CD4-positive, alpha-beta T cell (primary cell): ENCODE measurements around the gene SPOCD1. TPM values are rescaled to one million over a fixed set of nuclear protein-coding genes. Genes with fewer than 3 reads are reported as not detected.

Source experiments
- ATAC-seq: fragments of 200-7000 bp; cut with Tn5 transposase; one replicate; pipeline ENCODE4 v1.10.0; 2022; ENCODE audit warnings: mild to moderate bottlenecking; ENCODE audit not compliant: poor library complexity
- CTCF ChIA-PET: fragments of 350-600 bp; sonication (Branson Sonifier 250); formaldehyde crosslinking; loops from one replicate; lab custom pipeline; 2021; ENCODE audit warnings: antibody characterized with exemption, inconsistent platforms; lab: Charles Lee
- POLR2A ChIA-PET: fragments of 350-600 bp; sonication (Branson Sonifier 250); formaldehyde crosslinking; loops from one replicate; lab custom pipeline; 2021; ENCODE audit warnings: antibody characterized with exemption, inconsistent platforms; lab: Charles Lee
- DNase-seq, 14 experiments: peaks; one replicate each; pipeline ENCODE4 v3.0.0-alpha.2; 2013 to 2020; ENCODE audit warnings: mixed read lengths in 2 of 14
- H3K27ac ChIP-seq, 2 donors: one replicate each; pipeline versions ENCODE4 v1.5.1 to v1.7.0; 2013; ENCODE audit warnings: low read length in 2 of 2, low read depth in 1 of 2, mild to moderate bottlenecking in 1 of 2
- H3K27me3 ChIP-seq, 2 experiments: 1 replicate in 1 of 2; 2 replicates in 1 of 2; pipeline versions ENCODE4 v1.6.1 to v1.7.0; 2013; ENCODE audit warnings: low read length in 2 of 2, control low read depth in 1 of 2, mild to moderate bottlenecking in 1 of 2, moderate library complexity in 1 of 2; ENCODE audit not compliant: insufficient read depth in 2 of 2, control insufficient read depth in 1 of 2
- H3K36me3 ChIP-seq: one replicate; pipeline ENCODE4 v1.6.1; 2013; ENCODE audit warnings: low read length, control low read depth; ENCODE audit not compliant: insufficient read depth
- H3K4me1 ChIP-seq: one replicate; pipeline ENCODE4 v1.6.1; 2013; ENCODE audit warnings: low read length, control low read depth; ENCODE audit not compliant: insufficient read depth
- H3K4me3 ChIP-seq: one replicate; pipeline ENCODE4 v1.5.1; 2013; ENCODE audit warnings: mild to moderate bottlenecking, low read length, moderate library complexity
- H3K9me3 ChIP-seq, 2 experiments: 1 replicate in 1 of 2; 2 replicates in 1 of 2; pipeline versions ENCODE4 v1.6.1 to v1.7.0; 2013; ENCODE audit warnings: low read length in 2 of 2, mild to moderate bottlenecking in 2 of 2, control low read depth in 1 of 2, moderate library complexity in 1 of 2; ENCODE audit not compliant: control insufficient read depth in 1 of 2, insufficient read depth in 1 of 2
- H3K27ac Mint-ChIP-seq: one replicate; pipeline ENCODE4 v1.8.0; 2020; ENCODE audit warnings: mixed read lengths
- H3K27me3 Mint-ChIP-seq: one replicate; pipeline ENCODE4 v1.8.0; 2021; ENCODE audit warnings: mixed read lengths
- H3K36me3 Mint-ChIP-seq: one replicate; pipeline ENCODE4 v1.8.0; 2021; ENCODE audit warnings: low read depth, mixed read lengths
- H3K4me1 Mint-ChIP-seq: one replicate; pipeline ENCODE4 v1.8.0; 2021; ENCODE audit warnings: low read depth, mixed read lengths
- H3K4me3 Mint-ChIP-seq: one replicate; pipeline ENCODE4 v1.8.0; 2020; ENCODE audit warnings: mild to moderate bottlenecking, mixed read lengths
- H3K9me3 Mint-ChIP-seq: one replicate; pipeline ENCODE4 v1.8.0; 2020; ENCODE audit warnings: mixed read lengths
- CTCF ChIP-seq: fragments of 200-600 bp; IDR thresholded peaks from one replicate; pipeline ENCODE4 v1.8.0; 2022; ENCODE audit warnings: antibody characterized with exemption, mild to moderate bottlenecking
- intact Hi-C, 2 experiments: fragments of 100-400 bp; cut with DNase I in 1 of 2; cut with micrococcal nuclease in 1 of 2; formaldehyde crosslinking; loops; one replicate each; pipeline versions ENCODE4 v1.15.1 to v1.9.0; 2023 to 2025; cut with DNase I, micrococcal nuclease
- total RNA-seq, 174 experiments: library from RNA in 2 of 174; stranded (reverse) in 2 of 174; gene quantifications; one replicate each; pipeline ENCODE4 v1.2.3 and lab custom pipeline; 2021 to 2026

The SPOCD1 gene
- total RNA-seq, 2 experiments from 2014 or later, result 0.11 to 0.27 TPM

- H3K4me3 ChIP-seq, result no peak overlapping the region
- peak overlapping the region; percentile 32 for H3K4me3 Mint-ChIP-seq
- H3K36me3 Mint-ChIP-seq, result no peaks in the 10 kb centered on the region
- no peaks in the 10 kb centered on the region for H3K36me3 ChIP-seq
- ATAC-seq (no peak), DNase-seq (no peak)
- no peaks in the 10 kb centered on the region for H3K9me3 Mint-ChIP-seq
- H3K27me3 Mint-ChIP-seq, result peaks cover 20% of the 10 kb centered on the region
- ChIA-PET POLR2A (no interaction called here), CTCF (interaction anchor here (2.6 kb wide), 1 partner anchor 19 kb away, joined by 12 read pairs; no protein-coding TSS in a partner anchor)
- H3K27ac ChIP-seq, result no peak overlapping the region
- no peak for TF ChIP-seq CTCF
- peaks cover 13 to 16% of the 10 kb centered on the region in 2 experiments for H3K27me3 ChIP-seq
- peaks cover 49% of the 10 kb centered on the region for H3K4me1 Mint-ChIP-seq
- H3K4me1 ChIP-seq, result peaks cover 41% of the 10 kb centered on the region
- intact Hi-C loops, result no loop called here
- H3K9me3 ChIP-seq, result no peaks in the 10 kb centered on the region
- peak overlapping the region; percentile 29 for H3K27ac Mint-ChIP-seq
Observed at GRCh38 chr1:31769720-31770390, 46.0 kb downstream of the SPOCD1 start.

- peak overlapping the region; percentile 32 for H3K4me3 Mint-ChIP-seq
- Histone ChIP-seq H3K27me3 (peaks cover 10 to 12% of the 10 kb centered on the region in 2 experiments), H3K36me3 (no peaks in the 10 kb centered on the region), H3K4me1 (peaks cover 47% of the 10 kb centered on the region), H3K4me3 (no peak overlapping the region), H3K9me3 (no peaks in the 10 kb centered on the region), H3K27ac (no peak overlapping the region)
- ChIA-PET CTCF (interaction anchor here (2.6 kb wide), 1 partner anchor 20 kb away, joined by 12 read pairs; no protein-coding TSS in a partner anchor), POLR2A (no interaction called here)
- peaks cover 55% of the 10 kb centered on the region for H3K4me1 Mint-ChIP-seq
- DNase-seq (no peak), ATAC-seq (no peak)
- no peaks in the 10 kb centered on the region for H3K9me3 Mint-ChIP-seq
- TF ChIP-seq CTCF, result no peak
- H3K27me3 Mint-ChIP-seq, result peaks cover 17% of the 10 kb centered on the region
- H3K27ac Mint-ChIP-seq, result no peak overlapping the region
- H3K36me3 Mint-ChIP-seq, result no peaks in the 10 kb centered on the region
- intact Hi-C loops, result no loop called here
Observed at GRCh38 chr1:31768939-31769704, 46.7 kb downstream of the SPOCD1 start.

- Histone ChIP-seq H3K9me3 (no peaks in the 10 kb centered on the region), H3K4me1 (peaks cover 46% of the 10 kb centered on the region), H3K27me3 (peaks cover 4 to 7% of the 10 kb centered on the region in 2 experiments), H3K4me3 (no peak overlapping the region), H3K36me3 (no peaks in the 10 kb centered on the region), H3K27ac (no peak overlapping the region)
- H3K4me3 Mint-ChIP-seq, result no peak overlapping the region
- DNase-seq, result no peak
- H3K36me3 Mint-ChIP-seq, result no peaks in the 10 kb centered on the region
- CTCF ChIA-PET, result interaction anchor here (2.6 kb wide), 1 partner anchor 20 kb away, joined by 12 read pairs; no protein-coding TSS in a partner anchor
- no peaks in the 10 kb centered on the region for H3K9me3 Mint-ChIP-seq
- intact Hi-C loops, result no loop called here
- peaks cover 56% of the 10 kb centered on the region for H3K4me1 Mint-ChIP-seq
- no peak for TF ChIP-seq CTCF
- H3K27ac Mint-ChIP-seq, result no peak overlapping the region
- POLR2A ChIA-PET, result no interaction called here
- H3K27me3 Mint-ChIP-seq, result peaks cover 12% of the 10 kb centered on the region
- no peak for ATAC-seq
Observed at GRCh38 chr1:31768407-31768907, 47.4 kb downstream of the SPOCD1 start.
